Tibial artery (tissue), 4 donors: ENCODE measurements around the gene RPL38.

Source experiments
- DNase-seq, 2 donors: peaks; one replicate each; pipeline ENCODE4 v3.0.0-alpha.2; 2019
- H3K27ac ChIP-seq, 2 donors: fragments of 200-600 bp; sonication (generic) in 1 of 2; 1 replicate in 1 of 2; 2 replicates in 1 of 2; pipeline ENCODE4 v1.5.1; 2018 to 2019; ENCODE audit warnings: mild to moderate bottlenecking in 1 of 2
- H3K27me3 ChIP-seq, 2 donors: fragments of 200-600 bp; sonication (generic) in 1 of 2; one replicate each; pipeline versions ENCODE4 v1.5.1 to v1.6.0; 2016 to 2019
- H3K36me3 ChIP-seq, 3 donors: fragments of 200-600 bp; sonication (generic) in 2 of 3; one replicate each; pipeline ENCODE4 v1.5.1; 2016 to 2019; ENCODE audit warnings: mild to moderate bottlenecking in 2 of 3
- H3K4me1 ChIP-seq, 4 donors: fragments of 200-600 bp; sonication (generic) in 2 of 4; 1 replicate in 3 of 4; 2 replicates in 1 of 4; pipeline ENCODE4 v1.5.1; 2016 to 2019
- H3K4me3 ChIP-seq, 2 donors: fragments of 200-600 bp; sonication (generic) in 1 of 2; 1 replicate in 1 of 2; 2 replicates in 1 of 2; pipeline ENCODE4 v1.5.1; 2018 to 2019; ENCODE audit warnings: mild to moderate bottlenecking in 2 of 2
- H3K9me3 ChIP-seq, 3 donors: fragments of 200-600 bp; sonication (generic) in 1 of 3; one replicate each; pipeline ENCODE4 v1.5.1; 2016 to 2019
- intact Hi-C: fragments of 100-400 bp; cut with DNase I; formaldehyde crosslinking; loops from one replicate; pipeline ENCODE4 v1.15.0; 2023; ENCODE audit warnings: low total_unique reads
- TF ChIP-seq, protein P1 (sequence below), 2 experiments: fragments of 200-600 bp in 1 of 2; fragments of 450-650 bp in 1 of 2; IDR thresholded peaks; one replicate each; pipeline ENCODE4 v1.5.1; 2017 to 2019; ENCODE audit warnings: antibody characterized with exemption in 2 of 2, mild to moderate bottlenecking in 1 of 2, moderate library complexity in 1 of 2

Gene RPL38

GRCh38 chr17:74218436-74218835 is 15.0 kb downstream of the RPL38 start:
- Histone ChIP-seq H3K27ac (no peak overlapping the region), H3K4me1 (peaks cover 0 to 21% (median 10%) of the 10 kb centered on the region in 4 donors), H3K27me3 (no peaks in the 10 kb centered on the region), H3K9me3 (no peaks in the 10 kb centered on the region), H3K36me3 (peaks cover 0 to 19% (median 8%) of the 10 kb centered on the region in 3 donors), H3K4me3 (no peak overlapping the region)
- intact Hi-C loops: no loop called here
- DNase-seq: no peak
- TF ChIP-seq, protein P1, sequence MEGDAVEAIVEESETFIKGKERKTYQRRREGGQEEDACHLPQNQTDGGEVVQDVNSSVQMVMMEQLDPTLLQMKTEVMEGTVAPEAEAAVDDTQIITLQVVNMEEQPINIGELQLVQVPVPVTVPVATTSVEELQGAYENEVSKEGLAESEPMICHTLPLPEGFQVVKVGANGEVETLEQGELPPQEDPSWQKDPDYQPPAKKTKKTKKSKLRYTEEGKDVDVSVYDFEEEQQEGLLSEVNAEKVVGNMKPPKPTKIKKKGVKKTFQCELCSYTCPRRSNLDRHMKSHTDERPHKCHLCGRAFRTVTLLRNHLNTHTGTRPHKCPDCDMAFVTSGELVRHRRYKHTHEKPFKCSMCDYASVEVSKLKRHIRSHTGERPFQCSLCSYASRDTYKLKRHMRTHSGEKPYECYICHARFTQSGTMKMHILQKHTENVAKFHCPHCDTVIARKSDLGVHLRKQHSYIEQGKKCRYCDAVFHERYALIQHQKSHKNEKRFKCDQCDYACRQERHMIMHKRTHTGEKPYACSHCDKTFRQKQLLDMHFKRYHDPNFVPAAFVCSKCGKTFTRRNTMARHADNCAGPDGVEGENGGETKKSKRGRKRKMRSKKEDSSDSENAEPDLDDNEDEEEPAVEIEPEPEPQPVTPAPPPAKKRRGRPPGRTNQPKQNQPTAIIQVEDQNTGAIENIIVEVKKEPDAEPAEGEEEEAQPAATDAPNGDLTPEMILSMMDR (IDR thresholded peaks at IDR 0.05): no peak

DNA sequence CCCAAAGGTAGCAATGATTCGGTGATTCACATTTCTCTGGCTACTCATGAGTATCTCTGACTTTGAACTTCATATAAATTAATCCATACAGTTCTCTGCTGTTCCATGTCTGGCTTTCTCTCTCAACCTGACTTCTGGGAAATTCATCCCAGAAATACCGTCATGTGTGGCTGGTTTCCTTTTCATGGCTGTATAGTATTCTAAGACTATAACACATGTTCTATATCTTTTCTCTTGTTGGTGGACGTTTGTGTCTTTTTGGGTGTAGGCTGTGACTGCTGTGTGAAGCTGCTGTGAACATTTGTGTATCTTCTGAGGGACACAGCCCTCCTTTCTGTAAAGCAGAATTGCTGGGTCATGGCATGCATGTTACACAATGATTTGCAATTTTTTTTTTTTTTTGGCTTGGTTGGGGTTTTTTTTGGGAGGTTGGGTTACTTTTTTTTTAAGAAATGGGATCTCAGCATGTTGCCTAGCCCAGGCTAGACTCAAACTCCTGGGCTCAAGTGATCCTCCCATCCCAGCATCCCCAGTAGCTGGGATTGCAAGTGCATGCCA is 16.2 kb downstream of the RPL38 start:
- intact Hi-C loops: no loop called here
- H3K36me3 ChIP-seq: peaks cover 0 to 29% (median 17%) of the 10 kb centered on the region in 3 donors
- H3K9me3 ChIP-seq: no peaks in the 10 kb centered on the region
- H3K4me1 ChIP-seq: peaks cover 0 to 9% (median 1%) of the 10 kb centered on the region in 4 donors
- no peak for DNase-seq
- TF ChIP-seq, protein P1 (IDR thresholded peaks at IDR 0.05): no peak
- no peak overlapping the region for H3K27ac ChIP-seq
- H3K27me3 ChIP-seq: no peaks in the 10 kb centered on the region
- H3K4me3 ChIP-seq: no peak overlapping the region

- TF ChIP-seq, protein P1 (IDR thresholded peaks at IDR 0.05): no peak
- no peaks in the 10 kb centered on the region for H3K9me3 ChIP-seq
- H3K27me3 ChIP-seq: no peaks in the 10 kb centered on the region
- no peak for DNase-seq
- intact Hi-C loops: no loop called here
- H3K4me1 ChIP-seq: peaks cover 0 to 3% (median 0%) of the 10 kb centered on the region in 4 donors
- H3K4me3 ChIP-seq: no peak overlapping the region
- peaks cover 0 to 29% (median 17%) of the 10 kb centered on the region in 3 donors for H3K36me3 ChIP-seq
- H3K27ac ChIP-seq: no peak overlapping the region
Measured at GRCh38 chr17:74220219-74220618, 16.7 kb downstream of the RPL38 start.

GRCh38 chr17:74220946-74221818 is 17.7 kb downstream of the RPL38 start:
- no peak for DNase-seq
- intact Hi-C loops: no loop called here

DNA sequence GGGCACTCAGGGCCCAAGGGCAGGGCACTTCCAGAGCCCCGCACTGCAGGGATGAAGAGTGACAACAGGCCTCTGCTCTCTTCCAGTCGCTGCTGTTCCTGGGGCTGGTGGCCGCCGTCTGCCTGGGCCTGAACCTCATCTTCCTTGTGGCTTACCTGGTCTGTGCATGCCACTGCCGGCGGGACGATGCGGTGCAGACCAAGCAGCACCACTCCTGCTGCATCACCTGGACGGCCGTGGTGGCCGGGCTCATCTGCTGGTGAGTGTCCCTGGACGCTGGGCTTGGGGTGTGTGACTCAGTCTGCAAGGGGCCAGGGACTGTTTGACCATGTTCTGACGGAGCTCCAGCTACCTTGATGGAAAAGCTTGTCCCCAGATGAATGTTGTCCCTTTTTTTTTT is 18.9 kb downstream of the RPL38 start:
- no peak overlapping the region for H3K4me3 ChIP-seq
- peaks cover 0 to 29% (median 17%) of the 10 kb centered on the region in 3 donors for H3K36me3 ChIP-seq
- DNase-seq: no peak
- TF ChIP-seq, protein P1 (IDR thresholded peaks at IDR 0.05): no peak
- no peaks in the 10 kb centered on the region for H3K4me1 ChIP-seq
- H3K27me3 ChIP-seq: no peaks in the 10 kb centered on the region
- H3K27ac ChIP-seq: no peak overlapping the region
- no peaks in the 10 kb centered on the region for H3K9me3 ChIP-seq
- intact Hi-C loops: no loop called here

More at GRCh38 chr17:74220946-74221818, 17.7 kb downstream of the RPL38 start:
- TF ChIP-seq, protein P1 (IDR thresholded peaks at IDR 0.05): no peak
- Histone ChIP-seq H3K27ac (no peak overlapping the region), H3K4me1 (no peaks in the 10 kb centered on the region), H3K36me3 (peaks cover 0 to 29% (median 17%) of the 10 kb centered on the region in 3 donors), H3K4me3 (no peak overlapping the region), H3K9me3 (no peaks in the 10 kb centered on the region), H3K27me3 (no peaks in the 10 kb centered on the region)
